GM12892 (cell line): ENCODE results near the gene PAPSS2.

Experiments used
- POLR2A ChIP-seq: IDR thresholded peaks from 2 replicates; pipeline ENCODE4 v1.6.1; 2011; ENCODE audit warnings: low read depth, low read length, control low read depth
- POLR2AphosphoS5 ChIP-seq: IDR thresholded peaks from 2 replicates; pipeline ENCODE4 v1.6.1; 2011; ENCODE audit warnings: low read depth, low read length, control low read depth

DNA sequence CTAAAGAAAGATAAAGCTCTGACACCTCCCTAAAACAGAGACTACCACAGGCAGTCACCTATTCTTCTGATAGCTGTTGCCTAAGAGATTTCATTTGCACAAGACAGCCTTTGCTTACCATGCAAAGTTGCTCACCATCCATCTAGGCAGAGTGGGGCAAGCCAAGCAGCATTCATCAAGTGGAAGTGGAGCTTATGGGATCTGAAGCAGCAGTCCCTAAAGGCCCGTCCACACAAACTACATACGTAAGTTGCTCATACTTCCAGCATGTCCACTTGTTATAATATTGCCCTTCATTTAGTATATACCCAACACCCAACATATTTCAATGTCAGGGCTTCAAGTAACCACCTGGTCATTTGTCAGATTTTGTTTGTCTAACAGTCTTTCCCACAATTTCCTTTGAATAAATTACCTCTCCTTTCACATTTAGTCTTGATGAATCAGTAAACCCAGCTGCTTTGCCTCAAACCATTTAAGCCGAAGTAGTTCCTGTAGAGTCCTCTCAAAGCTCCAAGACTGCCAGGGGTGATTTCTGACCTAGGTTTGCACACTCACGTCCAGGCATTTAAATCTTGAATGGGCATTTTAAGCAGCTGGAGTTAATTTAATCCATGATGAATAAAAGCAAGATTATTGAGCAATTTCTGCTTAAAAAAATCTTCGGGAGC, 90.5 kb downstream of the PAPSS2 start:
- TF ChIP-seq POLR2A (0 out of 2 replicates have a peak, but pooled peaks have one; percentile 30), POLR2AphosphoS5 (0 out of 2 replicates have a peak, but pooled peaks have one; percentile 29)
